HG03571 (cell line): ENCODE data around the gene TECR.
"Not testable (repeated sequence)": the region's sequence is repeated elsewhere in the genome, so short reads cannot be mapped to it uniquely, and the experiment has no call there.

Experiments used
- ATAC-seq: cut with Tn5 transposase; IDR thresholded peaks from one replicate; pipeline ENCODE4 v1.9.1; 2021; ENCODE audit not compliant: unreplicated experiment

The TECR gene

DNA sequence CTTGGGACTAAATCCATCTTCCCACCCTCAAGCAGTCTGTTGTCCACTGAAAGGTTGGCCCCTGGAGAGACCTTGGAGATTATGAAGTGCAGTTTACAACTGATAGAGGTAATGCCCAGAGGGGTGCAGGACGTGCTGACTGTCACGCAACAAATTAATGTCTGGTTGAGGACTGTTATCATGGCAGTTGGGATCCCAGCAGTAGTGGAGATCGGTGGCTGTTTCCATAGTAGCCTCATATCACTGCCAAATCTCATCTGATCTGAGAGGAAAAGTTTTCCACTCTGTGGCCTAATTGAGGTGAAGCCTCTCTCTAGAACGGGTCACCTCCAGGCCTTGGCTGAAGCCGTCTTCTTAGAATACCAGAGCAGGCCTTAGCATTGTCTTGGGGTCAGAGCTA lies 4.1 kb downstream of the TECR start:
- ATAC-seq: no peak

DNA sequence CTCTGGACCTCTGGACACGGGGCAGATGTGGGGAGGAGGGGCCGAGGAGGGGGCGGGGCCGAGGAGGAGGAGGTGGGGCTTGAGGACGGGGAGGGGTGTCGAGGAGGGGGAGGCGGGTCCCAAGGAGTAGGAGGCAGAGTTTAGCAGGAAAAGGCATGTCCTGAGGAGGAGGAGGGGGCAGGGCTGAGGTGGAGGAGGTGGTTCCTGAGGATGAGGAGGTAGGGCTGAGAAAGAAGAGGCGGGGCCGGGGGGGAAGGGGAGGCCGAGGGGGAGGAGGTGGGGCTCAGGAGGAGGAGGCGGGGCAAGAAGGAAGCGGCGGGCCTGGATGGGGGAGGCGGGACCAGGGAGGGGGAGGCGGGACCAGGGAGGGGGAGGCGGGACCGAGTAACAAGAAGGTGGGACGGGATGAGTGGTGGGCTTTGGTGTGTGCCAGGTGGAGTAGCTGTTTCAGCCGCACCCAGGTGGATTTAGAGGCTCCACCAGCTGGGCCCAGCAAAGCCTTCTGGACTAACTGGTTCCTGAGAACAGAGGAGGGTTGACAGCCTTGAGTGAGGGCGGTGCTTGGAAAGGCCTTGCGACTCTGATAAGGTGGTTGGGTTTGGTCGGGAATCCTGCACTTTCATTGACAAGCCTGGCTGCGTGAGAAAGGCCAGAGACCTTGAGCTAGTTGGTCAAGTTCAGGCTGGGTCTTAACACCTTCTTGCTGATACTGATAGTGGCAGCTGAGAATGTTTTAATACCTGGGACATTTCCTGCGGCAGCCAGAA lies 7.7 kb downstream of the TECR start:
- no peak for ATAC-seq

DNA sequence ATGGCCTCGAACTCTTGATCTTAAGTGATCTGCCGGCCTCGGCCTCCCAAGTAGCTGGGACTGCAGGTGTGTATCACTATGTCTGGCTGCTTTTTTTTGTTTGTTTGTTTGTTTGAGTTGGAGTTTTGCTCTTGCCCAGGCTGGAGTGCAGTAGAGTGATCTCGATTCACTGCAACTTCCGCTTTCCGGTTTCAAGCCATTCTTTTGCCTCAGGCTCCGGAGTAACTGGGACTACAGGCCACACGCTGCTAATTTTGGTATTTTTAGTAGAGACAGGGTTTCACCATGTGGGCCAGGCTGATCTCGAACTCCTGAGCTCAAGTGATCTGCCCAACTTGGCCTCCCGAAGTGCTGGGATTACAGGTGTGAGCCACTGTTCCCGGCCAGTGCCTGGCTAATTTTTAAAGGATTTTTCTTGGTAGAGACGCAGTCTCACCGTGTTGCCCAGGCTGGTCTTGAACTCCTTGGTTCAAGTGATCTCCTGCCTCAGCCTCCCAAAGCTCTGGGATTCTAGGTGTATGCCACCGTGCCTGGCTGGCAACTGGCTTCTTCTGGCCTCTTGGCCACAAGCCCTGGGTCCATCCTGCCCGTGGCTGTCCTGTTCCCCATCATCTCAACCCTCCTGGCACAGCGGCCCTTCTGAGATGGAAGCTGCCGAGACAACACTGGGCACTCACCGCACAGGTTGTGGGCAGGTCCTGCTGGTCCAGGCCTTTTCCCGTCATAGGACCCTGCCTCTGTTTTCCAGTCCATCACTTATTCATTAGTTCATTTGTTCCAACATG lies 11.5 kb downstream of the TECR start:
- no peak for ATAC-seq

DNA sequence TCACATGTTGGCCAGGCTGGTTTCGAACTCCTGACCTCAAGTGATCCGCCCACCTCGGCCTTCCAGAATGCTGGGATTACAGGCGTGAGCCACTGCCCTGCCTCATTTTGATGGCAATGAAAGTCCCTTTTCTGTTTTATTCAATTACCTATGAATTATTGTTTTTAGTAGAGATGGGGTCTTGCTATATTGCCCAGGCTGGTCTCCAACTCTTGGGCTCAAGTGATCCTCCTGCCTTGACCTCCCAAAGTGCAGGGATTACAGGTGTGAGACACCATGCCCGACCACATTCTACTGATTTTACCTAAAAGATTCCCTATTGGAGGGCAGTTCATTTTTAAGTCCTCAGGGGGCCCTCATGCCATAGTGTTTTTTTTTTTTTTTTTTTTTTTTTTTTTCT lies 12.6 kb downstream of the TECR start:
- ATAC-seq: not testable (repeated sequence)

DNA sequence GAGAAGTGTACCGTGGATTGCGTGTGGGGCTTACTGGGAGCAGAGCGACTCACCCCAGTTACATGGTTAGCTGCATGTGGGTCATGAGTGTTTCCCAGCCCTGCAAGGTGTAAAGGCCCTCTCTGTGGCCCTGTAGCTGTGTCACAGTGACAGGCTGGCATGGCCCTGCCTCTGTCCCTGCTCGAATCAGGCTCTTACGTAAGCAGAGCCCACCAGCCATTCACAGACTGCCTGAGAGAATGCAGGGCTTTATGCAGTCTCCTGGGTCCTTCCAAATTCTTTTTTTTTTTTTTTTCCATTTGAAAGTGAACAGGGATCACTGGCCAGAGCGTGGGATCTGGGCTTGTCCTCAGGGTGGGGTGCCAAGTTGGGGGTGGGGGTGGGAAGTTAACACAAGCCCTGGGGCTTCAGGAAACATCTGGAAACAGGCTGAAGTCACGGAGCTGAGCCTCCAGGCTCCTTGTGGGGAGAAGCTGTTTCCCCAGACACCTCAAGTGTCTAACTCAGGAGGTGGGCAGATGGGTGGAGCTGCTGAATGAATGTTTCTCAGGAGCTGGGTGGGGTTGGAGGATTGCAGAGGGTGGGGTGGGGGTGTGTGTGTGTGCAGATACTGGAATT lies 13.4 kb downstream of the TECR start:
- no peak for ATAC-seq

DNA sequence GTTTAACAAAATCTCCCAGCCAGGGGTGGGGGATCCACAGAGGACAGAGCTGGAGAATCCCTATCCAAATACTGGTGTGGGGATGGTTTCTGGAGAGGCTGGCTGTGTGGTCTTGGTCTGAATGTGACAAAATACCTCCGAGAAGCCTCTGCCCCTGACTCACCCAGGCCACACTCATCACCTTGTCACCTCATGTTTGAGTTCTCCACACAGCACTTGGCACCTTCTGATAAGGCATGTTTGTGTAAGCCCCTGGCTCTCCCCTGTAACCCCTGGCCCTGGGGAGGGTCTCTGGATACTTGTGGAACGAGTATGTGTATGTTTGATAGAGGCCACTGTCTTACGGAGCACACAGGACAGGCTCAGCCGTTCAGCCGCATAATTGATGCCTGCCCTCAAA lies 14.7 kb downstream of the TECR start:
- ATAC-seq: no peak

DNA sequence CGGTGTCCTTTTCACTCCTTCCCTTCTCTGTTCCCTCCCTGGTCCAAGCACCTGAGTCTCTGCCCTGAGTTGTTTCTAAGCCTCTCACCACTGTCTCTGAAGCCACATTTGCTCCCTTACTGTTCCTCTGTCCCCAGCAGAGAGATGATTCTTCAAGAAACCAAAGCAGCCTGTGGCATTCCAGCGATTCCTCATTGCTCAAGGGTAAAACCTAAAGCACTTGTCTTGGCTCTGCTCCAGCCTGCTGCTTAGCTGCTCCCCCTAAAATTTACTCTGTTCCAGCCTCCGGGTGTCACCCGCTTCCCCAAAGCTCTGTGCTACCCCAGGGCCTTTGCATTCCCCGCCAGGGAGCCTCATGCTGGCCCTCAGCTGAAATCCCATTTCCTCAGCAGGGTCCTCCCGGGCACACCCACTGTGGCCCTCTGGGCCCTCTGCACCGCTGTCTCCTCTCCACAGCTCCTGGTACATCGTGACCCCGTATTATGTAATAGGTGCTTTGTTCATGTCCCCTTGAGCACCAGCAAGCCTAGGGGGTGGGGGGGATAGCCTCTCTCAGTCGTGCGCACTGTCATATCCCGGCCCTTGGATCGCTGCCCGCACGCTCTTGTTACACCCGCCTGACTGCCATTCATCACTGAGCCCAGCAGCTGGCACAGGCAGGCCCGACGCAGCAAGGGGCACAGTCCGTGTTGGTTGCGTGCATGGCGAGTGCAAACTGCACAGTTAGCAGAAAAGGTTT lies 15.8 kb downstream of the TECR start:
- no peak for ATAC-seq

DNA sequence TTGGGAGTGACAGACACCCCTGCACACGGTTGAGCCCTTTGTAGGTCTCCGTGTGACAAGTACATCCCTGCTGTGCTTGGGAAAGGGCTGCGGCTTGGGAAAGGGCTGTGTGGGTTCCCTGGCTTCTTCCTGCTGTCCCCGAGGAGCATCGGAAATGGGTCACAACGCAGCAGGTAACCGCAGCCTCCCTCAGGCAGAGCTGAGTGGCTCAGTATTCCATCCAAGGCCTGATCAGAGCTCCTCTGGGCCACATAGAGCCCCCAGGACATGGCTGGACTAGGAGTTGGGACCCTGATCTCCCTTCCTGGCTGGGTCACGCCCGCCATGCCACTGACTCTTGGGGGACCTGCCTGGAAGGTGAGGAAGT lies 16.3 kb downstream of the TECR start:
- ATAC-seq: no peak

DNA sequence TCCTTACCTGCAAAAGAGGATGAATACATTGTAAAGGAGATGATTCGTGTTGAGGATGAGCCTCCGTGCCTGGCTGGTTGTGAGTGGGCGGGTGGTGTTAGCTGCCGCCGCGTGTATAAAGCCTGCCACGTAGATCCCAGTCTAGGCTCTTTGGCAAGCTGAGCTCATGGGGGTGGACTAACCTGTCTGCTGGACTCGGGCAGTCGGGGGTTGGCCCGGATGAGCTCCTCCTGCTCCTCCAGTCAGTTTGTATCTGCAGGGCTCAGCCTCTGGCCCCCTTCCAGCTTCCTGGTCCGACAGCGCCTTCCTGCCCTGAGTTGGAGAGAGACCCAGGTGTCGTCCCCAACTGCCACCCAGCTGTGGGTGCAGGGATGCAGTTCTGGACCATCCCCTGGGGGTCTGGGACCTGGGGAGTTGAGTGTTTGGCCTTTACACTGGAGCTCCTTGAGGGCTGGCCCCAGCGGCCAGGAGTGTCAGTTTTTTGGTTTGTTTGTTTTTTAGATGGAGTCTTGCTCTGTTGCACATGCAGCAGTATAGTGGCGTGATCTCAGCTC lies 20.9 kb downstream of the TECR start:
- no peak for ATAC-seq

DNA sequence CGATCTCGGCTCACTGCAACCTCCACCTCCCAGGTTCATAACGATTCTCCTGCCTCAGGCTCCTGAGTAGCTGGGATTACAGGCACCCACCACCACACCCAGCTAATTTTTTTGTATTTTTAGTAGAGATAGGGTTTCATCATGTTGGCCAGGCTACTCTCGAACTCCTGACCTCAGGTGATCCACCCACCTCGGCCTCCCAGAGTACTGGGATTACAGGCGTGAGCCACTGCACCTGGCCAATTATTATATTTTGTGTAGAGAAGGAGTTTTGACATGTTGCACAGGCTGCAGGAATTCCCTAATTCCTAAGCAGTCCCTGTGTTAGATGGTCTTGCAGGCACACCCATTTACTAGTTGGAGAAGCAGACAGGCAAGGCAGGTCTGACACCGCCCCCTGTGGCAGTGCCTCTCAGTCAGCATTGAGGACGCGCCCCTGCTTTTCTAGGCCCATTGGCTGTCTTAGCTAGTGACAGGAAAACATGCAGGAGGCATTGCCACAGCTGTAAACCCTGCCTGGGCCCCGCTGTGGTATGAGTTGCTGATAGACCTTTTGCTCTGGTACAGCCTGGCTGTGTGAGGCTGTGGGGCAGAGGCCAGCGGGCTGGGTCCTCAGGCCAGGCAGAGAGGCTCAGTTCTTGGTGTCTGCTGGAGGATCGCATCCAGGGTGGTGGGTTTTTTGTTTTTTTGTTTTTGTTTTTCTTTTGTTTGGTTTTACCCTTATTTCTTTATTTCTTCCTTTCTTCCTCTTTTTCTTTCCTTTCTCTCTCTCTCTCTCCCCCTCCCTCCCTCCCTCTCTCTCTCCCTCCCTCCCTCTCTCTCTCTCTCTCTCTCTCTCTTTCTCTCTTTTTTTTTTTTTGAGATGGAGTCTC lies 22.0 kb downstream of the TECR start:
- not testable (repeated sequence) for ATAC-seq

DNA sequence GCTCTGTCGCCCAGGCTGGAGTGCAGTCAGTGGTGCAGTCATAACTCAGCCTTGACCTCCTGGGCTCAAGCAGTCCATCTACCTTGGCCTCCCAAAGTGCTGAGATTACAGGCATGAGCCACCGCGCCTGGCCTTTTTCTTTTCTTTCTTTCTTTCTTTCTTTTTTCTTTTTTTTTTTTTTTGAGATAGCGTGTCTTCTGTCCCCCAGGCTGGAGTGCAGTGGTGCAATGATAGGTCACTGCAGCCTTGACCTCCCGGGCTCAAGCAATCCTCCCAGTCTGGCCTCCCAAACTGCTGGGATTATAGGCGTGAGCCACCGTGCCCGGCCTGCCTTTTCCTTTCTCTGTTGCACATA lies 22.6 kb downstream of the TECR start:
- not testable (repeated sequence) for ATAC-seq

DNA sequence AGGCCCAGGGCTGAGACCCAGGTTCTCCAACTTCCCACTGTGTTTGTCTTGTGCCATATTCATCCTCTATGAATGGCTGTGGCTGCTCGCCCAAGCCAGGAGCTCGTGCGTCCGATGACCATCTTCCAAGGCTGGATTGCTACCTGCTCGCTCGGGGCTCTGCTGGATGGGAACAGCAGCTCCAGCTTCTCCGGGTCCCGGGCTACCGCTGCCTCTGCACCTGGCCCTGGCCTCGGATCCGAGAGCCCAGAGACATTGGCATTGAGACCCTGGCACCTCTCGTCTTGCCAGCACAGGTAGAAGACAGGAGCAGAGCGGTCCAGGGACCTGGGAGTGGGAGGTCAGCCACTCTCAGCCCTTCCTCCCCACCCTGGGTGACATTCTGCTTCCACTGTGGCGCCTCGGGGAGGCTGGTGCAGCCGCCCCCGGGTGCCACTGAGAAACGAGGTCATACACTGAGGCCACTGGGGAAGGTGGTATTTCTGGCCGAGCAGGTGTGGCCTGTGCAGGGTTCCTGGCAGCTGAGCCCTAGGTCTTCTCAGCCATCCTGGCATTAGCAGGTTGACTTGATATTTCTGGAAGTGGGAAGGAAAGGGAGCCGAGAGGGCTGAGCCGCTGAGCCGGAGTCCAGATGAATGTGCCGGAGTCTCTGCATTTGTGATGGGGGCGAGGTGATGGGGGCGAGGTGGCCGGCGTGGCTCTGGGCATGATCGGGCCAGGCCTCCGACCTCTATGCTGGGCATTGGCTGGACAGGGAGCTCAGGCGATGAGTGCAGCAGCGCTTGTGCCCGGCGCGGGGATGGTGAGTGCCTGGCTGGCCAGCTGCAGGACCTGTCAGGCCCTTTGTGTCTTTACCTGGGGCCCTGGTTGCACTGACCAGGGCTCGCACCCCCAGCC lies 23.9 kb downstream of the TECR start:
- ATAC-seq: no peak

DNA sequence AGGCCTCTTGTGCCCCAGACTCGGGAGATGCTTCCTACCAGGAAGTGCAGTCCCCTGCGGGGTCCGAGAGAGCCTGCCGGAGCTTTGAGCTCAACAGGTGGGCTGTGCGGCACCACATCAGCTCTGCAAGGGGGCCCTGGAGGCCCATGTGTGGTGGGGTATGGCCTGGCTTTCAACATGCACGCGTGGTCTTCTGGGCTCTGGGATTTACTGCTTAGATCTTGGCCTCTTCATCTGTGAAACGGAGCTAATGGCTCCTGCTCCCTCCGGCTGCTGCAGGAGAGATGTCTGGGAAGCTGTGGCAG lies 24.5 kb downstream of the TECR start:
- no peak for ATAC-seq

DNA sequence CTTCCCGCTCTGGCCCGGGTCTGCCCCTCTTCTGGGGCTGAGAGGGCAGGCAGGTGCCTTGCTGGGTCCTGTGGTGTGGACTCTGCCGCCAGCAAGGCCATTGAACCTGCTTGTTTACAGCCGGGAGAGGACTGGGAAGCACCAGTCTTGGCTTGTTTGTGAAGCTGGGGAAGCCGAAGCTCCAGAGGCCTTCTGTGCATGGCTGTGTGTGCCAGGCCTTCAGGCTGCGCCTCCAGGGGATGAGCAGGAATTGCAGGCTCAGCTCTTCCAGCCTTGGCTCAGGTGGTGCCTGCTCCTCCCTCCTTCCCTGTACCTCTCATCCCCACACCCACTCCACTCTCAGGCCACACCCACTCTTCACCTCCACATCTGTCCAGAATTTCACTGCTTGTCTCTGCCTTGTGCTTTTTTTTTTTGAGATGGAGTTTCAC lies 25.0 kb downstream of the TECR start:
- ATAC-seq: no peak

DNA sequence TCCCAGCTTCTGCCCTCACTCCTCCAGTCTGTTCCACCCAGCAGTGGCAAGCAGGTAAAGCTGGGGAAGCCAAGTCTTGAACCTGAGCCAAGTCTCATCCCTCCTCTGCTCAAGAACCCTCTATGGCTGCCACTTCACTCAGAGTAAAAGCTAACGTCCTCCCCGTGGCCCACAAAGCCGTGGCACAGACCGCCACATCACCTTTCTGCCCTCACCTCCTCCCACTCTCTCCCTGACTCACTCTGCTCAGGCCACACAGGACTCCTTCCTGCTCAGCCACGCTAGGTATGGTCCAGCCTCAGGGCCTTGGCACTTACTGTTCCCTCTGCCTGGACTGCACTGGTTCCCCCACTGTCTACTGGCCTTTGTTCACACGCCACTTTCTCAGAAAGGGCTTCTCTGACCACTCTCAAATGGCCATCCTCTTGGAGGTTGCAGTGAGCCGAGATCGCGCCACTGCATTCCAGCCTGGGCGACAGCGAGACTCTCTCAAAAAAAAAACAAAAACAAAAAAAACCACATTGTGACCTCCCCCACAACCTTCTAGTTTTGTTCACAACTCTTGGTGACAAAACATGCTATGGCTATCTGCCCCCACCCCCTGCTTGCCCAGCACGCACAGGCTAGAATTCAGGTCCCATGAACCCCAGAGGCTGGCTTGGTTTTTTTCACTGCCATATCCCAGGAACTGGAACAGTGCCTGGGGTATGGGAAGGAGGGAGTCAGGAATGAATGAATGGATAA lies 26.7 kb downstream of the TECR start:
- no peak for ATAC-seq

DNA sequence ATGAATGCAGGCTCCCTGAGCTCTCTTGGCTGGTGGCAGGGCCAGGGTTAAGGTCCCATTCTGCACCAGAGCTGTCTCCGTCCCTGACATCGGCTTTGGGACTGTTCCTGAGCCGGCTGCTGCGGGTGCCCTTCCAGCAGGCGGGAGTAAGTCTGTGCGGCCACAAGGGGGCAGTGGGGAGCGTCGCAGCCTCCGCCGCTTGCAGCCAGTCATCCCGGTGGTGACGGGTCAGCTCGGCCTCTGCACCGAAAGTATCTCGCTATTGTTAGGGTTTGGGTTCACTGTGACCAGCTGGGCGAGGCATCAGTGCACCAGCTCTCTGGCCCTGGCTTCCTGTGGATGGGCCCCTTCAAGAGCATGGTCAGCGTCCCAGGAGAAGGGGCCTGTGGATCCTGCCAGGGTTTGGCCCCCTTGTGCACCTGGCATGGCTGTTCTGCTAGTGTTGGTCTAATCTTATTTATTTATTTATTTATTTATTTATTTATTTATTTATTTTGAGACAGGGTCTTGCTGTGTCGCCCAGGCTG lies 27.3 kb downstream of the TECR start:
- ATAC-seq: no peak

DNA sequence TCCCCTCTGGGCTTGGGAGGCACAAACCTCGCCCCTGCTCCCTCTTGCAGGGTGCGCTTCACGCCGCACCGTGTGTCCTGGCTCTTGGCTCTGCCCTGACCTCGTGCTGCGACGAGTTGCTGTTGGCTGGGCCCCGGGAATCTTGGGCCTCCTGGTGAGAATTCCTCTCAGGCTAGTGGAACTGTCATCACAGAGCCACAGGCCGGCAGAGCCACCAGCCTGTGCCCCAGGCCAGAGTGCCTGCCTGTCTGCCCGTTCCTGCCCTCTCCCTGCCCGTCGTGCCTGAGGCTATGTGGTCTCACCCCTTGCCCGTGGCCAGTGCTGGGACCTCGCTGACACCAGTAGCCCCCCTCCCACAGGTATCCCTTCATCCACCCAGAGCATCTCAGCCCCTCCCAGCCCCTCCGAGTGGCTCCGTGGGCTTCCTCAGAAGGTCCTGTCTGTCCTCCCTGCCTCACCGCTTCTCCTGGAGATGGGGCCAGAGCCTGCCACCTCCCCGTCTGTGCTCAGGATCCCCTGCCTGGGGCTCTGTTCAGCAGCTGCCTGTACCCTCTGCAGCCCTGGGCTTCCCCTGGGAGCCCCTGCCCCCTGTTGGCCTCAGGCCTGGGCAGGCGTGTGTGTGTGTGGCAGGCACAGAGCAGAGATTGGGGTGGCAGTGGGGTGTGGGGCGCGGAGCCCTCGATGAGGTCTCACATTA lies 29.1 kb downstream of the TECR start:
- ATAC-seq: no peak
